Stomach smooth muscle (tissue), 2 donors: Measurements from ENCODE around the gene PLXNB2.

Experiments
- H3K27ac ChIP-seq: one replicate; pipeline ENCODE4 v1.7.0; 2013; ENCODE audit warnings: mild to moderate bottlenecking, low read length, inconsistent platforms
- H3K27me3 ChIP-seq, 2 donors: one replicate each; pipeline ENCODE4 v1.7.0; 2013; ENCODE audit warnings: low read length in 2 of 2; ENCODE audit not compliant: insufficient read depth in 2 of 2, control insufficient read depth in 1 of 2
- H3K36me3 ChIP-seq, 2 donors: one replicate each; pipeline ENCODE4 v1.7.0; 2013; ENCODE audit warnings: low read length in 2 of 2; ENCODE audit not compliant: control insufficient read depth in 2 of 2, insufficient read depth in 2 of 2
- H3K4me1 ChIP-seq: one replicate; pipeline ENCODE4 v1.7.0; 2013; ENCODE audit warnings: low read length; ENCODE audit not compliant: control insufficient read depth, insufficient read depth
- H3K4me3 ChIP-seq, 2 donors: one replicate each; pipeline ENCODE4 v1.7.0; 2013; ENCODE audit warnings: low read length in 2 of 2
- H3K9ac ChIP-seq, 2 donors: one replicate each; pipeline ENCODE4 v1.7.0; 2013; ENCODE audit warnings: low read length in 2 of 2, mild to moderate bottlenecking in 1 of 2
- H3K9me3 ChIP-seq, 2 donors: one replicate each; pipeline ENCODE4 v1.7.0; 2013; ENCODE audit warnings: low read length in 2 of 2; ENCODE audit not compliant: control insufficient read depth in 2 of 2
- donor health status: healthy.
- donor health status: Pancreatic carcinoma.

Gene PLXNB2

DNA sequence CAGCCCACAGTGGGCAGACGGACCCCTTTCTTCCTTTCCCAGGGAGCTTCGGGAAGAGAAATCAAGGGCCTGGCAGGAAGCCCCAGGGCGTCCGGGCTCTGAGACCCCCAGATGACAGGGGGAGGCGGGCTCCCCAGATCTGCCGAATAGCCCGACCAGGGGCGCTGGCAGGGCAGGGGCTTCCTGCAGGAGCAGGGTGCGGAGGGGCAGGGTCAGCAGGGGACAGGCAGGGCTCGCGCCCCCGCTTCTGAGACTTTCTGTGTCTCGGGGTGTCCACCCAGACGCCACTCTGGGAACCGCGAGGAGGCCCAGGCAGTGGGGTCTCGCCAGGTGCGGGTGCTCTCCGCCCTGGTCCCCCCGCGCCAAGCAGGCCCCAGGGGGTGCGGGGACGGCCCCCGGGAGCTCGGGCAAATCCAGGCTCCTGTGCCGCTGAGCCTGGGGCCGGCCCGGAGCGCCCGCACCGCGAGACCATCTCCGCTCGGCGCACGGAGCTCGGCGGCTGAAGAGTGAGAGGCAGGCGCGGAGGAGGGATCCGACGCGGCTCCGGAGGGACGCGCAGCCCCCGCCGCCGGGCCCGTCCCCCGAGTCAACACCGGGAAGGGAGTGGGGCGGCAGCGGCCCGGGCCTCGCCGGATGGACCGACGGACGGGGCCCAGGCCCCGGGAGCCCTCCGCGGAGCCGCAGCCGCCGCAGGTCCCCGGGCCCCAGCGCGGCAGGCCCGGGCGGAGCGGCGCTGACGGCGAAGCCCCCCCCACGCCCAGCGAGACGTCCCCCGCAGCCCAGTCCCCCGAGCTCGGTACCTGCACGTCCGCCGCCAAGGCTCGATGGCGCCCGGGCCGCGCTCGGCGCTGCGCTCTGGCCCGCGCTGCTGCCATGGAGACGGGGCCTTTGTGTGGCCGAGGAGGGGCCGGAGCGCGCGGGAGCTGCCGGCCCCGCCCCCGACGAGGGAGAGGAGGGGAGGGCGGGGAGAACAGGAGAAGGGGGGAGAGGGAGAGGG, at the start of gene PLXNB2:
PLXNB2 (minus strand) TSS at position 894 of the 997 bp plus-strand sequence. CDS start 17,062 bp downstream, outside the sequence.
- peaks cover 61% of the 10 kb centered on the region for H3K4me1 ChIP-seq
- H3K27me3 ChIP-seq: no peaks in the 10 kb centered on the region
- peak within 1 kb of the TSS; percentile 91 for H3K27ac ChIP-seq
- no peaks in the 10 kb centered on the region for H3K9me3 ChIP-seq
- H3K4me3 ChIP-seq: peak within 1 kb of the TSS; percentile 73 to 81
- peak within 1 kb of the TSS; percentile 81 to 83 for H3K9ac ChIP-seq
- no peaks in the 10 kb centered on the region for H3K36me3 ChIP-seq

GRCh38 chr22:50357222-50357621, 49.8 kb upstream of the PLXNB2 start:
- Histone ChIP-seq H3K27ac (no peak overlapping the region), H3K9ac (no peak overlapping the region), H3K9me3 (no peaks in the 10 kb centered on the region), H3K4me3 (no peak overlapping the region), H3K4me1 (no peaks in the 10 kb centered on the region), H3K27me3 (no peaks in the 10 kb centered on the region), H3K36me3 (peaks cover 9 to 13% of the 10 kb centered on the region in 2 donors)

DNA sequence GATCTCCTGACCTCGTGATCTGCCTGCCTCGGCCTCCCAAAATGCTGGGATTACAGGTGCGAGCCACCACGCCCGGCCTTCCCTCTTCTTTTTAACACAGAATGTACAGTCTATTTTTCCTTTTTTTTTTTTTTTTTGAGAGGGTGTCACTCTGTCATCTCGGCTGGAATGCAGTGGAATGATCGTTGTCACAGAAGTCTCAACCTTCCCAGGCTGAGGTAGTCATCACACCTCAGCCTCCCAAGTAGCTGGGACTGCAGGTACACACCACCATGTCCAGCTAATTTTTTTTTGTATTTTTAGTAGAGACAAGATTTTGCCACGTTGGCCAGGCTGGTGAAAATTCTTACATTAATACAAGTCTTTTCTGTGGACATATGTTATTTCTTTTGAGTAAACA, 48.7 kb upstream of the PLXNB2 start:
- Histone ChIP-seq H3K27me3 (no peaks in the 10 kb centered on the region), H3K9ac (no peak overlapping the region), H3K27ac (no peak overlapping the region), H3K36me3 (peaks cover 7 to 9% of the 10 kb centered on the region in 2 donors), H3K4me1 (no peaks in the 10 kb centered on the region), H3K4me3 (no peak overlapping the region), H3K9me3 (no peaks in the 10 kb centered on the region)

DNA sequence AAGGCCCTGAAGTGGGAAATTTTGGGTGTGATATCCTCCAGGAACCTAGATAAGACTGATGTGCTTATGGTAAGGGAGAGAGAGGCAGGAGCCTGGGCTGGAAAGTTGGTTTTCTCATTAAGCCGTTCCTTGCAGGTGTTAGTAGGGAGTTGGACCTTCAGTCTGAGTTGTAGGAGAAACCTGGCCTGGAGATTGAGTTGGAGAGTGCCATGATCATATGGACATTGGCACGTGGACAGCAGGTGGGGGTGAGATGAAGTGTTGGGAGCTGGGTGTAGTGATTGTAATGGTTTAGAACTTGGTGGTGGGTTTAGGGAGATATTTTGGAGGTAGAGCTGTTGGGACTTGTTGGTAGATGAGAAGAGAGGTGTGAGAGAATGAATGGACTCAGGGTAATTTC, 40.6 kb upstream of the PLXNB2 start:
- Histone ChIP-seq H3K27ac (no peak overlapping the region), H3K36me3 (peaks cover 0 to 4% of the 10 kb centered on the region in 2 donors), H3K27me3 (no peaks in the 10 kb centered on the region), H3K4me1 (peaks cover 8% of the 10 kb centered on the region), H3K4me3 (no peak overlapping the region), H3K9ac (no peak overlapping the region), H3K9me3 (no peaks in the 10 kb centered on the region)

- Histone ChIP-seq H3K36me3 (no peaks in the 10 kb centered on the region), H3K9ac (peak overlapping the region in 1 of 2 donors; percentile 29), H3K4me3 (no peak overlapping the region), H3K27me3 (no peaks in the 10 kb centered on the region), H3K27ac (no peak overlapping the region), H3K9me3 (no peaks in the 10 kb centered on the region), H3K4me1 (peaks cover 15% of the 10 kb centered on the region)
Measured at GRCh38 chr22:50347157-50347556, 39.7 kb upstream of the PLXNB2 start.

GRCh38 chr22:50346470-50346869, 39.0 kb upstream of the PLXNB2 start:
- Histone ChIP-seq H3K36me3 (no peaks in the 10 kb centered on the region), H3K4me3 (no peak overlapping the region), H3K4me1 (peaks cover 18% of the 10 kb centered on the region), H3K27ac (no peak overlapping the region), H3K9me3 (no peaks in the 10 kb centered on the region), H3K27me3 (no peaks in the 10 kb centered on the region), H3K9ac (no peak overlapping the region)

DNA sequence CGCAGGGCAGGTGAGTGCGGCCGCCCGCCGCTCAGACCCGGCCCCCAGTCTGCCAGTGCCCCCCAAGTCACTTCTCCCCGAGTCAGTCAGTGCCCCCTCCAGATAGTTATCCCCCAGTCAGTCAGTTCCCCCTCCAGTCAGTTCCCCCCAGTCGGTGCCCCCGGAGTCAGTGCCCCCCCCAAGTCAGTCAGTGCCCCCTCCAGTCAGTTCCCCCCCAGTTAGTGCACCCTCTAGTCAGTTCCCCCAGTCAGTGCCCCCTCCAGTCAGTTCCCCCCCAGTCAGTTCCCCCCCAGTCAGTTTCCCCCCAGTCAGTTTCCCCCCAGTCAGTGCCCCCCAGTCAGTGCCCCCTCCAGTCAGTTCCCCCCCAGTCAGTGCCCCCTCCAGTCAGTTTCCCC, 36.1 kb upstream of the PLXNB2 start:
- Histone ChIP-seq H3K27ac (no peak overlapping the region), H3K4me1 (peaks cover 18% of the 10 kb centered on the region), H3K27me3 (no peaks in the 10 kb centered on the region), H3K36me3 (no peaks in the 10 kb centered on the region), H3K9me3 (no peaks in the 10 kb centered on the region), H3K4me3 (peak overlapping the region; percentile 73 to 81), H3K9ac (peak overlapping the region; percentile 76 to 89)

GRCh38 chr22:50342651-50343540, 35.5 kb upstream of the PLXNB2 start, which contains the start of gene PPP6R2:
PPP6R2 (plus strand) TSS chr22:50343327; CDS start chr22:50393909, 50,582 bp downstream.
- Histone ChIP-seq H3K27me3 (no peaks in the 10 kb centered on the region), H3K27ac (no peak within 1 kb of the TSS)

DNA sequence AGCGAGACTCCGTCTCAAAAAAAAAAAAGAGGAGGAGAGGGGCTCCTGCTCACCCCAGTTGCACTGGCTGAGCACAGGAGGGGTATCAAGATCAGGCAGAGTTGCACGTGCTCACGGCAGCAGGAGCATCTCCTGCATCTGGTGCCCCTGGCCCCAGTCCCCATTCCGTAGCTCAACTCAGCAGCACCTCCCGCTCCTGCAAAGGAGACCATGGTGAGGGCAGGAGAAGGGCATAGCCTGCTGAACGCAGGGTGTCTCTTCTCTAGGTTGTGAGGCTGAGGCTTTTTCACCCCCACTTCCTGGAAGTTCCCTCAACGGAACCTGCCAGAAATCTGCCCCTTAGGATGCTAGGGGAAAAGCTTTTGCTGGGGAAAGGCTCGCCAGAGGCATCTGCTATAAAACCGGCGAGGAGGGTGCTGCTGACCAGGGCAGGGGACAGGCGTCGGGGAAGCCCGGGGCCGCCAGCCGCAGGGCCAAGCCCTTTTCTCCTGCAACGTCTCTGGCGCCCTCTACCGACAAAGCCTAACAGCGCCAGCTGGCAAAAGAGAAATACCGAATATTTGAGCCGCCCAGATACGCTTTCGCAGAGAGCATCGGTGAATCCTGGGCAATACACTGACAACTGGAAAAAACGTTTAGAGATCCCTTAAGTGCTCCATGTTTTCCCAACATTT, 34.7 kb upstream of the PLXNB2 start:
- Histone ChIP-seq H3K27me3 (no peaks in the 10 kb centered on the region), H3K4me1 (peaks cover 14% of the 10 kb centered on the region), H3K4me3 (peak overlapping the region; percentile 44 to 81), H3K27ac (no peak overlapping the region), H3K9ac (peak overlapping the region; percentile 42 to 66), H3K36me3 (no peaks in the 10 kb centered on the region), H3K9me3 (no peaks in the 10 kb centered on the region)

More at GRCh38 chr22:50342651-50343540, 35.5 kb upstream of the PLXNB2 start, which contains the start of gene PPP6R2:
- Histone ChIP-seq H3K4me1 (peaks cover 18% of the 10 kb centered on the region), H3K9me3 (no peaks in the 10 kb centered on the region), H3K4me3 (peak within 1 kb of the TSS; percentile 73 to 81), H3K9ac (peak within 1 kb of the TSS; percentile 76 to 89), H3K36me3 (no peaks in the 10 kb centered on the region)
